Activated T-cell treated with anti-CD3 and anti-CD28 coated beads for 1 hour (primary cell): Measurements from ENCODE around the gene MBTPS2.
A peak's percentile ranks its signal among the peaks of the same experiment; 100 is the strongest.
"Not testable (repeated sequence)": the region's sequence is repeated elsewhere in the genome, so short reads cannot be mapped to it uniquely, and the experiment has no call there.

Source experiments
- DNase-seq: peaks from one replicate; pipeline ENCODE4 v3.0.0-alpha.2; 2020; ENCODE audit warnings: low read depth

Gene MBTPS2

DNA sequence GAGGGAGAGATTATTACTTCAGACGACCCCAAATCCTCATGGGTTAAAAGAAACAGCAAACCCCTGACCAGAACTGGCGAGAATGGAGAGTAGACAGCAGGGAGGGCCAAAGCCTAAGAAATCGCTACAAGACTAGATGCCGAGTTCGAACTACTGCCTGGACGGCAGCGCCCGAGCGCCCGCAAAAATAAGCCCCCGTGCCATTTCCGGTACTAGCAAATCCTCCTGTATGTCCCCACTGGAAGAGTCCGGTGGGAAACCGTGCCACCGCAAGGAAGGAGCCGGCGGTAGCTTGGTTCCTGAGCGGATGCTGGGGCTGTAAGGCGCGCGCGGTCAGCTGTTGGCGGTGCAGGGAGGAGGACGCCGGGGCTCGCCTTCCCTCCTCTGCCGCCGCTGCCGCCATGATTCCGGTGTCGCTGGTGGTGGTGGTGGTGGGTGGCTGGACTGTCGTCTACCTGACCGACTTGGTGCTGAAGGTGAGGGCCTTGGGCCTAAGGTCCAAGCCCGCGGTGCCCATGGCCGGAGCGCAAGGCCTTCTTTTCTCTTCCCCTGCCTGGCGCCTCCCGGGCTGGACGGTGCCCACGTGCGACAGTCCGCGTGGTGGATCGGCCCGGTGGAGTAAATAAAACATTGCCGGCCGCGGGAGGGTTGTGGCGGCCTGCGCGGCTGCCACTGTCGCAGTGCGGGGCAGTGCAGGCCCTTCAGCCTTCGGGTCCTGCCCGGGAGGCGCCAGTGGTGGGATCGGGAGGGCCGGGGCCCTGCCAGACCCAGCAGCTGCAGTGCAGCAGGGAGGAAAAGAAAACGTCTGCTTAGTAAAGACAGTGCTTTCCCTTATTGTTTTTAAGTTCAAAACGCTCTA lies at the start of gene MBTPS2:
TSS of gene MBTPS2 (plus strand) at position 284 of the 859 bp plus-strand sequence. CDS start at position 402, 118 bp downstream.
- DNase-seq: peak; percentile 67

DNA sequence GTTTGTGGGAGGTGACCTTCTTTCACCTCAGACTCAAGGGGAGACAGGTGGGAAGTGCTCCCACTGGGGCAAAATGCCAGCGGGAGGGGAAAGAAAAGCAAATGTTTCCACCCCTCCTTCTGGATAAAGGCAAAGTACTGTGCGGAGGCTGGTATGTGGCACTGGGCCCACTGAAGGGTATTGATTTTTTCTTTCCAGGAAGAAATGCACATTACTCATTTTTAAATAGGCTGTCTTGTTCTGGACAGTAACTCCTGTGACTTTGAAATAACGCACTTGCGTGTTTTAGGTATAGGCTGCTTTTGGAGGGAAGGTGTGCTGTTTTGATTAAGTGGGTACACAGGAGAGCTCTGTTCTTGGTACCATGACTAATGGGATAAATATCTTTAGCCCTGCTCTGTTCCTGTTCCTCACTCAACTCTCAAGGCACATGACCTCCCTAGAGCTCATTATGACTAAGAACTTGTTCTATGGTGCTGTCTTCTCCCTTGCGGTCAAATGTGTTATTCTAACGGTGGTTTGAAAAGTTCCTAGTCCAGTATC lies 40.7 kb upstream of the MBTPS2 start:
- DNase-seq: no peak

DNA sequence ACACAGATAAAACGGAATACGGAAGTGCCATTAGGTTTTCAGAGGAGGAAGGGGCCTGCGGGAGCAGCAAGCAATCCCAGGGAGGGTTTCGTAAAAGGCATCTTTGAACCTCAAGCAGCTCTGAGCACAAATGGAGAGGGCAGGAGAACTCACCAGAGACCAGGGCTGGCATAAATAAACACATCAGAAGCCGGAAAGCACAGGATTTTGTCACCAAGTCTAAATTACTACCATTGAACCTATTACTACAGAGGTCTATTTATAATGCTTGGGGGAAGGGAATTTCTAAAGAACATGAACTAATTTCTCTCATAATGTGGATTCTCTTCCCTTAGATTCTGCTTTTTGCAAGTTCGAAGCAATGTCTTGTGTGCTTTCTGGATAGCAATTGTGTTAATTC lies 39.6 kb upstream of the MBTPS2 start:
- no peak for DNase-seq

DNA sequence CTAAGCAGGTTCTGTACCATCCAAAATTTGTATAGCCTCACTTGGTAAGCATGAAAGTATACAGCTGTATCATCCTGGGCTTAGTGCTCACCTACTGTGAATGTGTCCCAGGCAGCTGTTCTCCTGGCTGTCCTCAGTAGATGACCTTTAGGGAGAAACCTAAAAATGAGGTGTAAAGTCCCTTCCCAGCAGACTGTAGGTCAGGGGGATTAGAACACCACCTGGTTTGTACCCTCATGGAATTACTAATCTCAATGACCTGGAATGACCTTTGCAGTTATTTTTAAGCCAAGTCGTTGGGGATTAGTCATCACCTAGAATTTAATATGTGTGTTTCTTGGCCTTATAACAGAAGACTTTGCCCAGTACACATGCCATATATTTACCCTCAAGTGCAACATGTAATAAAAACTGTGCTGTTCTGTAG lies 39.1 kb upstream of the MBTPS2 start:
- DNase-seq: no peak

DNA sequence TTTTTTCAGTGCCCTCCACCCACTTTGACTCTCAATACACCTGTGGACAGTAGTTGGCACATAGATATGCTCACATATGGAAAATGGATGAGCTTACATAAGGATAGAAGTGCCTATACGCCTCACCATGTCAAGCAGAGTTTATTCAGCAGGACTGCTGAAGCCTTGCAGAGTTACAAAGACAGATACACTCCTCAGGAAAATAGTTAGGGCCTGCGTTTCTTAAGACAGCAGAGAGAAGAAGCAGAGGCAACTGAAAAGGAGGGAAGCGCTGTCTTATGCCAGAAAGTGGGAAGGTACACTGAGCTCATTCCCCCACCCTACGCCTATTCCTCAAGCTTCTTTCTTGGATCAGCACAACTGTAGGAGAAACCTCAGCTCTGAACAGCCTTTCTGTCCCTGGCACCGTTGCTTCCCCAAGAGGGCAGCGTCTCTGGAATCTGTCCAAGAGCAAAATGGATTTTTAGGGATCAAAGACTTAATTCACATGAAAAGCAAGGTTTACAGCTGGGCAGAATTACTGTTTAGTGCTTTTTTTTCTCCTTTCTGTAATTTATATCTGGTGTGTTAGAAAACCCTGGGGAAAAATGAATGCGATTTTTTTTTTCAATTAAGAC lies 37.3 kb upstream of the MBTPS2 start:
- DNase-seq: no peak

DNA sequence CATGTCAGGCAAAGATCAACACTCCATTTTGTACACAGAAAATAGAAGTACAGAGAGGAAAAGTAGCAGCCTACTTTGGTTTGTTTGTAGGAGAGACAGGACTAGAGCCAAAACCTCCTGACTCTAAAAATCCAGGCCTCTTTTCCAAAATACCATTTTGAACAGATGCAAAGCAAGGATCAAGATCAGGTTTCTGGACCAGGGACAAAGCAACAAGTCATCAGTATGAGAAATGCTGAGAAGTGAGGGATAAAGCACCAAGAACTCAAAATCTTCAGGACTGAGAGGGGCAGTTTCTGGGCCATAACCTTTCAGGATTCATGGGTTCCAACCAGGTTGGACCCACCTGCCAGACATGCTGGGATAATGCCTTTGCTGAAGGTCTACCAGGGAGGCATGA lies 36.6 kb upstream of the MBTPS2 start:
- no peak for DNase-seq

DNA sequence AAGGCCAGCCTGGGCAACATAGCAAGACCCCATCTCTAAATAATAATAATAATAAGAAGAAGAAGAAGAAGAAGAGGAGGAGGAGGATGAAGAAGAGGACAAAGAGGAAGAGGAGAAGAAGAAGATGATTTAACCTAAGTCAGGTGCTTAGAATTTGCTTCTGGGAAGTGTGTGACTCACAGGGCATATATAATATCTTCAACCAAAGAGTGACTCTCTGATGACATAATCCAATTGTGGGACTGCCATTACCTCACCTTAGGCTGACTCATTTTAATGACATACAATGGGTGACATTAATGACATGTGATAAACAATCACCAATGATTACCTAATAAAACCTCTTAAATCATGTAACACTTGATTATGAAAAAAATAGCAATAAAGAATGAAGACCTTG lies 32.7 kb upstream of the MBTPS2 start:
- DNase-seq: no peak

DNA sequence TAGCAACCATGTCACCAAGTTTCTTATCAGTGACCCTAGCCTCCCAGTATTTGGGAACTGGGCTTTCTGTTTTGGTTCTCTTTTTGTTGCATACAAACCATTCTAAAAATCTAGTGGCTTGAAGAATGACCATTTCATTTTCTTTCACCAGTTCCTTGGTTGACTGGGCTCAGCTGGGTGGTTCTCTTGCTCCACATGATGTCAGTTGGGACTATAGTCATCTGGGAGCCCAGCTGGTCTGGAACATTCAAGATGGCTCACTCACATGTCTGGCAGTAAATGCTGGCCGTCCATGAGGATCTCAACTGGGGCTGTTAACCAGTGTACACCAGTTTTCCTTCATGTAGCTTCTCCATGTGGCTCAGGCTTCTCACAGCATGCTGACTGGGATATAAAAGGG lies 27.6 kb upstream of the MBTPS2 start:
- no peak for DNase-seq

DNA sequence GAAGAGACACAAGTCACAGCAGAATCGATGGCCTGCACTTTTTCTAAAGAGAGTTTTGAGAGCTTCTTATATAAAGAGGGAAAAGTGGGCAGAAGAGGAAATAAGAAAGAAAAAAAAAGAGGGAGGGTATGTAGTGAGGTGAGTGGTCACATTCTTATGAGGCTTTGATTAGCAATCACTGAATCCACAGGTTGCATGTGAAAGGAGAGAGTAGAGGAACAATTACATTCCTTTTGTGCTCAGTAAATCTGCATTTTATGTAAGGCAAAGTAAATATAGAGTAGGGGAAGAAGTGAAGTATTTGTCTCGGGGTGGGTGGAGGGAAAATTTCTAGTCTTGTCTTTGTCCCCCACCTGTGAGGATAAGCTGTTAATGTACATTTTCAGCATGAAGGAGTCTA lies 26.8 kb upstream of the MBTPS2 start:
- no peak for DNase-seq

DNA sequence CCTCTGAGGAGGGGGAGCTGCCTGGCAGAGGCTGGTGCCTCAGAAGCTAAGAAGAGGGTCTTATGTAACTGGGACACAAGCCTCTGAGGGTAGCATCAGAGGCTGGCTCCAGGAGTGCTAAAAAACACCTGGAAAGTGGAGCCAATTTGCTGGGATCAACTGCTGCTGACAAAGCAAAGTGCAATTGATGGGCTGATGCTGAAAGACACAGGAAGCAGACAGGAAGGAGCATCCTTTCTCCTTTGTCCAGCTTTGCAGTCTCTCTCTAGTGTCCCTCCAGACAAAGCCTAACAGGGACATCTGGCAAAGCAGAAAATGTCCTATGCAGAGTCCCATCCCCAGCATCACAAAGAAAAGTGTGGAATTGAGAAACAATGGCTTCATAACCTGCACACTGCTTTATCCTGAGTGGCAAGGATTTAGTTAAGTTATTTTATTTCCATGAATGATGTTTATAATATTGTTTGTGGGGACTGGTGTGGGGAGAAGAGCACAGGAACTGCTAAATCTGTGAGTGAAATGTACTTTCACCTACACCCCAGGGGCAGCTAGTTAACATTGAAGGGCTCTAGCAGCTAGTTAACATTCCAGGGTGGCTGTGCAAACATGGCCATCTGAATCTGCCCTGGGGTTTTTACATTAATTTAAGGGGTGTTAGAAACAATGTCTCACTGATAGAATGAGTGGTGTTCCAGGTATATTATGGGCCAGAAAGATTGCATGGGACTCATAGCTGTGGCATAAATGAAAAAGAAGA lies 25.6 kb upstream of the MBTPS2 start:
- DNase-seq: no peak

DNA sequence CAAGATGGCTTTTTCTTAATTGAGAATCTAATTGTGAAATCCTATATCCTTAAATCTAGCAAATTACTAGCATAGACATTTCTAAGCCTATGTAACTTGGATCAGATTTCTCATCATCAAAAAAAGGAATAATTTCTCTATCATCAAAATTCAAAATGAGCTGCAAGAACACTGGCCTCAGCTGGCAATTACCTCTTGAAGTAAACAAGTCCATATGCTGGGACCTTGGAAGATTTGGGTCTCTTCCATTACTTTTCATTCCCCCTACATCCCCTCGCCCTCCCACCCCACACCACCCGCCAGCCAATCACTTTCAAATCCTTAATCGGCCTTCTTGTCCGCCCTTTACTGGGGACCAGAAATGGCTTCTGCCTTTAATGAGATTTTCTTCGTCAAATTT lies 23.3 kb upstream of the MBTPS2 start:
- no peak for DNase-seq

DNA sequence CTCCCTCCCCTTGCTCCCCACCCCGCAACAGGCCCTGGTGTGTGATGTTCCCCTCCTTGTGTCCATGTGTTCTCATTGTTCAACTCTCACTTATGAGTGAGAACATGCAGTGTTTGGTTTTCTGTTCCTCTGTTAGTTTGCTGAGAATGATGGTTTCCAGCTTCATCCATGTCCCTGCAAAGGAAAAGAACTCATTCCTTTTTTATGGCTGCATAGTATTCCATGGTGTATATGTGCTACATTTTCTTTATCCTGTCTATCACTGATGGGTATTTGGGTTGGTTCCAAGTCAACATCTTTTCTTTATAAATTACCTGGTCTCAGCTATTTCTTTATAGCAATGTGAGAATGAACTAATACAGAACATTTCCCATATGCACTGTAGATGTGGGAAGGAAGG lies 19.2 kb upstream of the MBTPS2 start:
- DNase-seq: not testable (repeated sequence)

DNA sequence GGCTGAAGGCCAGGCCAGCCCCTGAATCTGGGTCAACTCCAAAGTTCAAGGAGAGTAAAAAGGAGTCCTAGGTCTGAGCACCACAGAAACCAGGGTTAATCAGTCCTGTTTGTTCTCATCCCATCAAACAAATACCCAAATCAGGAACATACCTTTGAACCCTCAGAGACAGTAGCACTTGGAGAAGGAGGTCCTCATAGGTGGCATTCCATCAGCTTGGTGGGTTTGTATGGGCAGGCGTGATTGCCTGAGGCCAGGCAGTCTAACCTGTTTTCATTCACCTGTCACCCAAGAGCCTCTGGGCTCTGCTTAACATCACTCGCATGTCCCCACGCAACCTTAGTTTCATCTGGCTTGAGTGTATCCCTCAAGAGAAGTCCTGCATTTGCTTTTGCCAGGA lies 17.5 kb upstream of the MBTPS2 start:
- no peak for DNase-seq

DNA sequence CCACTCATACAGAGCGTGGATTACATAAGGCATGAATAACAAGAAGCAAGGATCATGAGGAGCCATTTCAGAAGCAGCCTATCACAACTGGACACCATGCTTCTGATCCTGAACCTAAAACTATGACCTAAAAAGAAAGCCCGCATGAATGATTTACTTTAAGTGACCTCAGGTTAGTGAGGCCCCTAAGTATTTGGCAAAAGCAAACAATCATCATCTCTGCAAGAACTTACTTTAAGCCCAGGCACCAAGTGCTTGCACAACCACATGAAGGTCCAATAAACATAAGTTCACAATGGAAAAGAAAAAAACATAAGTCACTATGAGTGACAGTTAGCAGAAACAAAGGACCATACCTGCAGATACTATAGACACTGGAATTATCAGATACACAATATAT lies 7.9 kb upstream of the MBTPS2 start:
- no peak for DNase-seq

DNA sequence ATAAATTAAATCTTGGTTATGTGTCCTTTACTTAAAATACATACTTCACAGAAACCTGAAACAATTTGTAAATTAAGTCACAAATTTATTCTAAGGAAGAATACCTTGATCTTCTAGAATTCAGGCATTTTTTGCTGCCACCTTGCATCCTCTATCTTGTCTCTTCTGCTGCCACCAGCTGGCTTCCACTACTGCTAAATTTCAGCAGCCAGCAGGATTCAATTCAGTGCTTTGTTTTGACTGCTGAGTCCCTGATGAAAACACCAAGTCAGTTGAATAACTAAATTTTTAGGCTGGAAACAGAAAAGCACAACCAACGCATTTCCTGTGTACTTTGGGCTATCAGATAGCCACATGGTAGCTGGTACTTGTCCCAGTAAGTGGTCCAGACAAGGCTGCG lies 2.4 kb upstream of the MBTPS2 start:
- no peak for DNase-seq

DNA sequence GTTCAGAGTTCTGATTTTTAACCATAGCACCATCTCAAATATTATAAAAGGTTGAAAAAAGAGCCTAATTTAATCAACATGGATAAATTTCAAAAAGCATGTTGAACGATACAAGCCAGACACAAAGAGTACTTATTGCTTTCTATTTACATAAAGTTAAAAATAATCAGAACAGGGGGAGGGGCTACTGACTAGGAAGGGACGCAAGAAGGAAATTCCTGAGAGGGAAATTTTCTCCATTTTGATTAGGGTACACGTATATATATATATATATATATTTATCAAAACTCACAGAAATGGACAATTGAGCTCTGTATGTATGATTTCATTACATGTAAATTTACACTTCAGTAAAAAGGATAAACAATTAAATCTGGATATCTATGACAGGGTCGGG lies 482 bp upstream of the MBTPS2 start:
- DNase-seq: no peak

DNA sequence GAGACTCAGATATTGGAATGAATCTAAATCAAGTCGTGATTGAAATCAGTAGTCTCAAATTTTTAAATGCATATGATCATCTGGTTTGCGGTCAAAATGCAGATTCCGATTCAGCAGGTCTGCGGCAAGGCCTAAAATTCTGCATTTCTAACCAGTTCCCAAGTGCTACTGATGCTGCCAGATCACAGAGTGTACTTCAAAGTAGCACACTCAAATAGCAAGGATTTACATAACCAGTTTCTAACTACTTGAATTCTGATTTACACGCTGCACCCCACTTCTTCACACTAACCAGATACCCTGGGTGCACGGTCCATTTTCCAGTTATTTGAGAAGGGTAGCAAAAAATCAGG lies 752 bp downstream of the MBTPS2 start:
- no peak for DNase-seq

DNA sequence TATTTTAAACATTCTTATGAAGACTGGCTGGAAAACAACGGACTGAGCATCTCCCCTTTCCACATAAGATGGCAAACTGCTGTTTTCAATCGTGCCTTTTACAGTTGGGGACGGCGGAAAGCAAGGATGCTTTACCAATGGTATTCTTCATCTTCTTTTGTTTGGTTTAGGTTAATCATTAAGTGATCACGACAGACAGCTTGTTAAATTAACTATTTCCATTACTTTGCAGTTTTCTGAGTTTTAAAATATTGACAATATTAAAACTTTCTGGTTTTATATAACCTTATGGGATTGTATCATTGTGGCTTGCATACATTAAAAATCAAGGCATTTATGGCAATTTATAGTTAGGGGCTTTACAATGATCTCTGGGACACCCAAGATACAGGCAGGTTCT lies 3.8 kb downstream of the MBTPS2 start:
- DNase-seq: no peak

DNA sequence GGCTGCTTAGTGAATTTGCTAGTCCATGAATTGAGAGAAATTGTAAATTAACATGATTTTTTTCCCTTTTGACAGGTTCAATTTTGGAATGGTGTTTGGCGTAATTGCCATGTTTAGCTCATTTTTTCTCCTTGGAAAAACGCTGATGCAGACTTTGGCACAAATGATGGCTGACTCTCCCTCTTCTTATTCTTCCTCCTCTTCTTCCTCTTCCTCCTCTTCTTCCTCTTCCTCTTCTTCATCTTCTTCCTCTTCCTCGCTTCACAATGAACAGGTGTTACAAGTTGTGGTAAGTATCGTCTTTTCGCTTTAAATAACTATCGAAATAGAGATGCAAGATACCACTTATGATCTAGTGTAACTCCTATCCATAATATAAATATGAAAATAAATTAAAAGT lies 5.7 kb downstream of the MBTPS2 start:
- no peak for DNase-seq

DNA sequence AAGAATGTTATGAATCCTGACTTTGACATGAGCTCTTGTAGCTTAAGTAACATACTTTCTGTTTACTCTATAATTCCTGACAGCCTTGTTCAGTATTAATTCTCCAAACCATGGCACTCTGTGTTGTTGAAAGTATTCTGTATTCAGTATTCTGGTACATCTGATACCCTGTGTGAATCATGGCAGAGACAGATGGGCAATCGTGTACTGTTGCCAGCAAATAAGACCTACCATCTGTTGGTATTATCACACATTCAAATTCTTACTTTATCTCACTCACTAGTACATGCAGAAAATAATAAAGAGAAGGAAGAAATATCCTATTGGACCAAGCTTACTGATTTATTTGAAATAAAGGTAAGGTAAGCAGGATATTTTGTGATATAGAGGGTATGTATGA lies 7.9 kb downstream of the MBTPS2 start:
- no peak for DNase-seq

DNA sequence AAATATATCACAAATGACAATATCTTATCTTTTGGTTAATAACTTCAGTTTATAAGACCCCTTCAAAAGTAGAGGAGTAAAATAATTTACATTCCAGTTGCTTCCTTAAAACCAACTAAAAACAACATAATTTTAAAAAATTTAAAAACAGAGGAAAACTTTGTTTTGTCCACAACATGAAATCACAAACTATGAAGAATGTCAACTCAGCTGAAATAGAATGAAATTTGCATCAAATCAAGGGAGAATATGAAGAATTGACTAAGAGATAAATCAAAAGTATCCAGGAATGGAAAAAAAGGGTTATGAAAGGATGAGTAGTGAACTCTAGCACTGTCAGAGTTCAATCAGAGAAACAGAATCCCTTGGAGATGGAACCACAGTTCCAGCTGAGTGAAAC lies 14.2 kb downstream of the MBTPS2 start:
- no peak for DNase-seq

DNA sequence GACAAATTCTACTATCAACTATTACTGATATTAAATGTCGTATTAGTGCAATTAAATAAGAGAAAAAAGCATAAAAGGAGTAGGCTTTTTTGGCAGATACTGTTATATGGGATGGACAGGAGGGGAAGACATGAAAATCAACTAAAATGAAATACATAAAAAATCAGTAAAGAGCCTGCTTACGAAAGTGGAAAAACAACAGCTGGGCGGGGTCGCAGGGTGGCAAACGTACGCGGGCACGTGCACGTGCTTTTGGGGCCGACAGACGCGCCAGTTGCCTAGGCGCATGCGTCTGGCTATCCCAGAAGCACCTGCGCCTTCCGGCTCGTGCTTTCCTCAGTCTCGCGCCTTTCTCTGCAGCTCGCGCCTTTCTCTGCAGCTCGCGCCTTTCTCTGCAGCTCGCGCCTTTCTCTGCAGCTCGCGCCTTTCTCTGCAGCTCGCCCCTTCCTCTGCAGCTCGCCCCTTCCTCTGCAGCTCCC lies 16.6 kb downstream of the MBTPS2 start, which contains the start of gene YY2:
TSS of gene YY2 (plus strand) at position 51 of the 479 bp plus-strand sequence. CDS start 498 bp downstream, outside the sequence.
- no peak for DNase-seq

DNA sequence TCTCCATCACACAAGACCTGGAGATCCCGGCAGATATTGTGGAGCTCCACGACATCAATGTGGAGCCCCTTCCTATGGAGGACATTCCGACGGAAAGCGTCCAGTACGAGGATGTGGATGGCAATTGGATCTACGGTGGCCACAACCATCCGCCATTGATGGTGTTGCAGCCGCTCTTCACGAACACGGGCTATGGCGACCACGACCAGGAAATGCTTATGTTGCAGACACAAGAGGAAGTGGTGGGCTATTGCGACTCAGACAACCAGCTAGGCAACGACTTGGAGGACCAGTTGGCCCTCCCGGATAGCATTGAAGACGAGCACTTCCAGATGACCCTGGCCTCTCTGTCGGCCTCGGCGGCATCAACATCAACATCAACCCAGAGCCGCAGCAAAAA lies 17.1 kb downstream of the MBTPS2 start:
- DNase-seq: no peak
